VCaP (cell line): Measurements from ENCODE around the gene VARS1.

Source experiments
- H3K27ac ChIP-seq: fragments of 450-650 bp; 2 replicates; pipeline ENCODE4 v1.5.1; 2017
- TF ChIP-seq, protein P1 (sequence below): fragments of 450-650 bp; conservative IDR thresholded peaks from 2 replicates; pipeline ENCODE4 v1.5.1; 2017; ENCODE audit warnings: mild to moderate bottlenecking, moderate library complexity

Gene VARS1

DNA sequence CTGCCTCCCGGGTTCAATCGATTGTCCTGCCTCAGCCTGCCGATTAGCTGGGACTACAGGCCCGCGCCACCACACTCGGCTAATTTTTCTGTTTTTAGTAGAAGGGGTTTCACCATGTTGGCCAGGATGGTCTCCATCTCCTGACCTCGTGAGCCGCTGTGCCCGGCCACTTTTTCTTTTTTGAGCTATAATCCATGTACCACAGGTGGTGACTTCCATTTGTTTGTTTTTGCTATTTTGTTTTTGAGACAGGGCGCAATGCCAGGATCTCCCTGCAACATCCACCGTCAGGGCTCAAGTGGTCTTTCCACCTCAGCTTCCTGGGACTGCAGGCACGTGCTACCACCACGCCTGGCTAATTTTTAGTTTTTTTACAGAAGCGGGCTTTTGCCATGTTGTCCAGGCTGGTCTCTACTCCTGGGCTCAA, 40.5 kb upstream of the VARS1 start:
- TF ChIP-seq, protein P1, sequence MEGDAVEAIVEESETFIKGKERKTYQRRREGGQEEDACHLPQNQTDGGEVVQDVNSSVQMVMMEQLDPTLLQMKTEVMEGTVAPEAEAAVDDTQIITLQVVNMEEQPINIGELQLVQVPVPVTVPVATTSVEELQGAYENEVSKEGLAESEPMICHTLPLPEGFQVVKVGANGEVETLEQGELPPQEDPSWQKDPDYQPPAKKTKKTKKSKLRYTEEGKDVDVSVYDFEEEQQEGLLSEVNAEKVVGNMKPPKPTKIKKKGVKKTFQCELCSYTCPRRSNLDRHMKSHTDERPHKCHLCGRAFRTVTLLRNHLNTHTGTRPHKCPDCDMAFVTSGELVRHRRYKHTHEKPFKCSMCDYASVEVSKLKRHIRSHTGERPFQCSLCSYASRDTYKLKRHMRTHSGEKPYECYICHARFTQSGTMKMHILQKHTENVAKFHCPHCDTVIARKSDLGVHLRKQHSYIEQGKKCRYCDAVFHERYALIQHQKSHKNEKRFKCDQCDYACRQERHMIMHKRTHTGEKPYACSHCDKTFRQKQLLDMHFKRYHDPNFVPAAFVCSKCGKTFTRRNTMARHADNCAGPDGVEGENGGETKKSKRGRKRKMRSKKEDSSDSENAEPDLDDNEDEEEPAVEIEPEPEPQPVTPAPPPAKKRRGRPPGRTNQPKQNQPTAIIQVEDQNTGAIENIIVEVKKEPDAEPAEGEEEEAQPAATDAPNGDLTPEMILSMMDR: no peak
- peak overlapping the region; percentile 94 for H3K27ac ChIP-seq

DNA sequence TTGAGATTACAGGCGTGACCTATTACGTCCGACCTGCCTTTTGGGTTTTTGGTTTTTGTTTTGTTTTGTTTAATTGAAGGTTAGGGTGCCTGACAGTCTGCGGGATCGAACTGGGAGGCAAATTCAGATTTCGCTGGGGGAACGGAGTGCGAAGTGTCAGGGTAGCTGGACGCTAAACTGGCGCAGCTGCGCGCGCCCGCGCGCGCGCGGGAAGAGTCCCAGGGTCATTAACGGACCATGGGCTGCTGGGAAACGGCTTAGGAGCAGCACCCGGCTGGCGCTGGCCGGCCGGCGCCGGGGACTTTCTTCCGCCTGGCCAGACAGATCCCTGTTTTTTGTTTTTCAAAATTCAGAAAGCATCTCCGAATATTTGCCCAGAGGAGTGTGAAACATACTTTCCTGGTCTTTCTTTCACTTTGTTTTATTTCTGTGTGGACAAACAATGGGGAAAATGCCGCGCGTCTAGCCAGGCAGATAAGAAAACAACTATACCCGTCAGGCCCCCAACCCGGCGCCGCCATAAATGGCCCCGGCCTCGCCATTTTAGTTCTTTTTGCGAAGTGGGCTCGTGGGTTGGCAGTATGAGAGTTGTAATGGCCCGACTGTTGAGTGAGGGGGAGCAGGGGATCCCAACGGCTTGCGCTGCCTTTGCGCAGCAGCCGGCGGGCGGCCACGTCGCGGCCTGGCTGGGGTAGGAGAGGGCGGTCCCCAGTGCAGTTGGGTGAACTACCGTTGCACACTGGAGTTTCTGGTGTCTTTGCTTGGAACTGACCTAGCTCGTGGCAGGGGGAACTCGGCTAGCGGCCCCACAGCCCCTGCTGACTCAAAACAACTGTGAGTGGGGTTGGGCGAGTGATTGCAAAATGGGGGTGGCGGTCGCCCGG, 39.1 kb upstream of the VARS1 start:
- TF ChIP-seq, protein P1: no peak
- peak overlapping the region; percentile 94 for H3K27ac ChIP-seq

DNA sequence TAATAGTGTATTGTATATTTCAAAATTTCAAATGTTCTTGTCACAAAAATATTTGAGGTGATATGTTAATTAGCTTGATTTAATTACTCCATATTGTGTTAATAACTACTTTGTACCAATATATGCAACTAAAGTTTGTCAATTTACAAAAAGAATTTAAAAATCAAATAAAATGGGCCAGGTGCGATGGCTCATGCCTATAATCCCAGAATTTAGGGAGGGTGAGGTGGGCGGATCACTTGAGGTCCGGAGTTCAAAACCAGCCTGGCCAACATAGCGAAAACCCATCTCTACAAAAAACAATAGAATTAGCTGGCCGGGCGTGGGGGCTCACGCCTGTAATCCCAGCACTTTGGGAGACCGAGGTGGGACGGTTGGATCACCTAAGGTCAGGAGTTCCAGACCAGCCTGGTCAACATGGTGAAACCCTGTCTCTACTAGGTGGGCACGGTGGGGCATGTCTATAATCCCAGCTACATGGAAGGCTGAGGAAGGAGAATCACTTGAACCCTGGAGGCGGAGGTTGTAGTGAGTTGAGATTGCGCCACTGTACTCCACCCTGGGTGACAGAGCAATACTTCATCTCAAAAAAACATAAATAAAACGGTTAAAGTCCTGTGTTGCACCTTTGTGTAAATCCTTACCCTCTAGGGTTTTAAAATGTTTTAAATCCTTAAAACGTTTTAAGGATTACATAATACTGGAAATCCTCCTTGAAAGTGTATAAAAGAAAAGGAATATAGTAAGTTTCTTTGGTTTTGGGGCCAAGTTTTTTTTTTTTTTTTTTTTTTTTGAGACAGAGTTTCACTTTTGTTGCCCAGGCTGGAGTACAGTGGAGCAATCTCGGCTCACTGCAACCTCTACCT, 36.0 kb upstream of the VARS1 start:
- TF ChIP-seq, protein P1: no peak
- H3K27ac ChIP-seq: peak overlapping the region; percentile 66

DNA sequence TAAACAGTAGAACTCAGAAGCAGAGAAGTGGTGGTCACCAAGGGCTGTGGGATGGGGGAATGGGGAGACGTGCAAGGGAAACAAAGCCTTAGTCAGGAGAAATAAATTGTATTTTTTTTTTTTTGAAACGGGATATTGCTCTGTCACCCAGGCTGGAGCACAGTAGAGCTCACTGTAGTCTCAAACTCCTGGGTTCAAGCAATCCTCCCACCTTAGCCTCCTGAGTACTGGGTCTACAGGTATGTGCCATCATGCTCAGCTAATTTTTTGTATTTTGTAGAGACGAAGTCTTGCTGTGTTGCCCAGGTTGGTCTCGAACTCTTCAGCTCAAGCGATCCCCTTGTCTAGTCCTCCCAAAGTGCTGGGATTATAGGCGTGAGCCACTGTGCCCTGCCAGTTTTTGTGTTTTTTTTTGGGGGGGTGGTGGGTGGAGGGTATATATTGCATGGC, 35.4 kb upstream of the VARS1 start:
- TF ChIP-seq, protein P1: no peak
- peak overlapping the region; percentile 66 for H3K27ac ChIP-seq

DNA sequence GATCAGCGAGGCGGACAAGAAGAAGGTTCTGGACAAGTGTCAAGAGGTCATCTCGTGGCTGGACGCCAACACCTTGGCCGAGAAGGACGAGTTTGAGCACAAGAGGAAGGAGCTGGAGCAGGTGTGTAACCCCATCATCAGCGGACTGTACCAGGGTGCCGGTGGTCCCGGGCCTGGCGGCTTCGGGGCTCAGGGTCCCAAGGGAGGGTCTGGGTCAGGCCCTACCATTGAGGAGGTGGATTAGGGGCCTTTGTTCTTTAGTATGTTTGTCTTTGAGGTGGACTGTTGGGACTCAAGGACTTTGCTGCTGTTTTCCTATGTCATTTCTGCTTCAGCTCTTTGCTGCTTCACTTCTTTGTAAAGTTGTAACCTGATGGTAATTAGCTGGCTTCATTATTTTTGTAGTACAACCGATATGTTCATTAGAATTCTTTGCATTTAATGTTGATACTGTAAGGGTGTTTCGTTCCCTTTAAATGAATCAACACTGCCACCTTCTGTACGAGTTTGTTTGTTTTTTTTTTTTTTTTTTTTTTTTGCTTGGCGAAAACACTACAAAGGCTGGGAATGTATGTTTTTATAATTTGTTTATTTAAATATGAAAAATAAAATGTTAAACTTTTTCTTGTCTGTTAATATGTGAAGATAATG, 34.2 kb upstream of the VARS1 start:
- TF ChIP-seq, protein P1: peak; percentile 48
- peak overlapping the region; percentile 66 for H3K27ac ChIP-seq

DNA sequence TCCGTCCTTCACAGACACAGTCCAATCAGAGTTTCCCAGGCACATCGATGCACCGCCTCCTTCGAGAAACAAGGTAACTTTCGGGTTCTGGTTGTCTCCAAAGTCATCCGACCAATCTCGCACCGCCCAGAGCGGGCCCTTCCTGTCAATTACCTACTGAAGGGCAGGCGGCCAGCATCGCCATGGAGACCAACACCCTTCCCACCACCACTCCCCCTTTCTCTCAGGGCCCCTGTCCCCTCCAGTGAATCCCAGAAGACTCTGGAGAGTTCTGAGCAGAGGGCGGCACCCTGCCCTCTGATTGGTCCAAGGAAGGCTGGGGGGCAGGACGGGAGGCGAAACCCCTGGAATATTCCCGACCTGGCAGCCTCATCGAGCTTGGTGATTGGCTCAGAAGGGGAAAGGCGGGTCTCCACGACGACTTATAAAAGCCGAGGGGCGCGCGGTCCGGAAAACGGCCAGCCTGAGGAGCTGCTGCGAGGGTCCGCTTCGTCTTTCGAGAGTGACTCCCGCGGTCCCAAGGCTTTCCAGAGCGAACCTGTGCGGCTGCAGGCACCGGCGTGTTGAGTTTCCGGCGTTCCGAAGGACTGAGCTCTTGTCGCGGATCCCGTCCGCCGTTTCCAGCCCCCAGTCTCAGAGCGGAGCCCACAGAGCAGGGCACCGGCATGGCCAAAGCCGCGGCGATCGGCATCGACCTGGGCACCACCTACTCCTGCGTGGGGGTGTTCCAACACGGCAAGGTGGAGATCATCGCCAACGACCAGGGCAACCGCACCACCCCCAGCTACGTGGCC, 31.9 kb upstream of the VARS1 start, which contains the start of gene HSPA1B:
TSS of gene HSPA1B (plus strand) at position 453 of the 794 bp plus-strand sequence. CDS start at position 666, 213 bp downstream.
- H3K27ac ChIP-seq: peak within 1 kb of the TSS; percentile 97

More for the DNA sequence above, 31.9 kb upstream of the VARS1 start, which contains the start of gene HSPA1B:
- TF ChIP-seq, protein P1: no peak
